DND-41 (cell line): ENCODE measurements around the gene SCLT1.
A peak's percentile ranks its signal among the peaks of the same experiment; 100 is the strongest.

Source experiments
- ATAC-seq: fragments of 200-7000 bp; cut with Tn5 transposase; 3 replicates; pipeline ENCODE4 v1.9.1; 2021; ENCODE audit warnings: low read depth; ENCODE audit not compliant: insufficient read depth
- DNase-seq: peaks from one replicate; pipeline ENCODE4 v3.0.0-alpha.2; 2020
- H2AFZ ChIP-seq: 2 replicates; pipeline ENCODE4 v1.6.0; 2012; ENCODE audit warnings: low read depth, low read length
- H3K27ac ChIP-seq: 2 replicates; pipeline ENCODE4 v1.5.1; 2012; ENCODE audit warnings: low read length, inconsistent platforms
- H3K27me3 ChIP-seq: fragments of 200-600 bp; sonication (generic); 2 replicates; pipeline ENCODE4 v1.6.0; 2012; ENCODE audit warnings: low read length, mild to moderate bottlenecking, inconsistent platforms; ENCODE audit not compliant: insufficient read depth, poor library complexity
- H3K36me3 ChIP-seq: 2 replicates; pipeline ENCODE4 v1.5.1; 2012; ENCODE audit warnings: low read length, inconsistent platforms; ENCODE audit not compliant: insufficient read depth
- H3K4me1 ChIP-seq: 2 replicates; pipeline ENCODE4 v1.5.1; 2012; ENCODE audit warnings: mild to moderate bottlenecking, low read length; ENCODE audit not compliant: insufficient read depth
- H3K4me2 ChIP-seq: 2 replicates; pipeline ENCODE4 v1.6.0; 2012; ENCODE audit warnings: mild to moderate bottlenecking, moderate library complexity, low read length, inconsistent platforms; ENCODE audit not compliant: insufficient read depth
- H3K4me3 ChIP-seq, 2 experiments: fragments of 200-600 bp in 1 of 2; shearing (Covaris generic) in 1 of 2; 2 replicates each; pipeline ENCODE4 v1.5.1; 2012 to 2016; ENCODE audit warnings: inconsistent platforms in 2 of 2, low read length in 2 of 2, mild to moderate bottlenecking in 2 of 2, low read depth in 1 of 2, moderate library complexity in 1 of 2
- H3K79me2 ChIP-seq: 2 replicates; pipeline ENCODE4 v1.6.0; 2012; ENCODE audit warnings: low read length, inconsistent platforms; ENCODE audit not compliant: insufficient read depth
- H3K9ac ChIP-seq: 2 replicates; pipeline ENCODE4 v1.6.0; 2012; ENCODE audit warnings: low read depth, mild to moderate bottlenecking, inconsistent platforms, low read length, moderate library complexity
- H3K9me3 ChIP-seq: 2 replicates; pipeline ENCODE4 v1.5.1; 2012; ENCODE audit warnings: low read length, moderate library complexity, mild to moderate bottlenecking, inconsistent platforms; ENCODE audit not compliant: insufficient read depth, severe bottlenecking
- H4K20me1 ChIP-seq: 2 replicates; pipeline ENCODE4 v1.6.0; 2012; ENCODE audit warnings: low read length; ENCODE audit not compliant: insufficient read depth
- CTCF ChIP-seq: IDR thresholded peaks from 2 replicates; pipeline ENCODE4 v1.5.1; 2012; ENCODE audit warnings: borderline replicate concordance, low read length, moderate library complexity, mild to moderate bottlenecking; ENCODE audit not compliant: poor library complexity, severe bottlenecking; ENCODE audit errors: extremely low read depth
- EZH2 ChIP-seq: IDR thresholded peaks from 3 replicates; pipeline ENCODE4 v1.6.1; 2012; ENCODE audit warnings: borderline replicate concordance, low read depth, mild to moderate bottlenecking, moderate library complexity, low read length, inconsistent platforms; ENCODE audit not compliant: severe bottlenecking

Gene SCLT1

GRCh38 chr4:128974136-128974581 lies 119.2 kb downstream of the SCLT1 start:
- no peak overlapping the region for H3K27ac ChIP-seq
- no peak overlapping the region for H3K4me3 ChIP-seq
- no peaks in the 10 kb centered on the region for H3K9me3 ChIP-seq
- ATAC-seq (no peak), DNase-seq (no peak)
- no peak overlapping the region for H2AFZ ChIP-seq
- H3K9ac ChIP-seq: no peak overlapping the region
- no peaks in the 10 kb centered on the region for H3K4me1 ChIP-seq
- no peak for TF ChIP-seq EZH2
- no peak for TF ChIP-seq CTCF
- H3K36me3 ChIP-seq: peaks cover 2% of the 10 kb centered on the region; the same call in 1 of the 2 replicates
- no peaks in the 10 kb centered on the region for H3K27me3 ChIP-seq
- no peaks in the 10 kb centered on the region for H4K20me1 ChIP-seq
- no peaks in the 10 kb centered on the region for H3K79me2 ChIP-seq
- H3K4me2 ChIP-seq: no peak overlapping the region

GRCh38 chr4:128973384-128973783 lies 120.0 kb downstream of the SCLT1 start:
- H3K79me2 ChIP-seq: no peaks in the 10 kb centered on the region
- no peaks in the 10 kb centered on the region for H3K4me1 ChIP-seq
- peaks cover 2% of the 10 kb centered on the region; the same call in 1 of the 2 replicates for H3K36me3 ChIP-seq
- H3K27me3 ChIP-seq: no peaks in the 10 kb centered on the region
- no peaks in the 10 kb centered on the region for H3K9me3 ChIP-seq
- no peak overlapping the region for H2AFZ ChIP-seq
- ATAC-seq (no peak), DNase-seq (no peak)
- no peak overlapping the region for H3K27ac ChIP-seq
- no peaks in the 10 kb centered on the region for H4K20me1 ChIP-seq
- H3K9ac ChIP-seq: no peak overlapping the region
- TF ChIP-seq CTCF: no peak
- no peak for TF ChIP-seq EZH2
- H3K4me2 ChIP-seq: no peak overlapping the region
- H3K4me3 ChIP-seq: no peak overlapping the region

GRCh38 chr4:128961405-128961804 lies 131.9 kb downstream of the SCLT1 start:
- H3K9me3 ChIP-seq: no peaks in the 10 kb centered on the region
- H3K4me3 ChIP-seq: no peak overlapping the region
- no peak overlapping the region for H3K4me2 ChIP-seq
- H2AFZ ChIP-seq: no peak overlapping the region
- H3K27me3 ChIP-seq: no peaks in the 10 kb centered on the region
- H3K27ac ChIP-seq: no peak overlapping the region
- H4K20me1 ChIP-seq: no peaks in the 10 kb centered on the region
- DNase-seq: no peak
- H3K9ac ChIP-seq: no peak overlapping the region
- ATAC-seq: peak; percentile 53; the same call in 2 of the 3 replicates
- H3K36me3 ChIP-seq: 0 out of 2 replicates have a peak, but pooled peaks cover 7% of the 10 kb centered on the region
- H3K79me2 ChIP-seq: no peaks in the 10 kb centered on the region
- TF ChIP-seq CTCF: no peak
- no peak for TF ChIP-seq EZH2
- H3K4me1 ChIP-seq: 0 out of 2 replicates have a peak, but pooled peaks cover 5% of the 10 kb centered on the region

GRCh38 chr4:128958194-128958593 lies 135.1 kb downstream of the SCLT1 start:
- DNase-seq: peak; percentile 7
- Histone ChIP-seq H3K9ac (no peak overlapping the region), H3K4me1 (0 out of 2 replicates have a peak, but pooled peaks cover 5% of the 10 kb centered on the region), H3K4me3 (no peak overlapping the region), H2AFZ (no peak overlapping the region), H4K20me1 (no peaks in the 10 kb centered on the region), H3K27me3 (no peaks in the 10 kb centered on the region), H3K36me3 (0 out of 2 replicates have a peak, but pooled peaks cover 7% of the 10 kb centered on the region), H3K4me2 (no peak overlapping the region), H3K79me2 (no peaks in the 10 kb centered on the region), H3K9me3 (no peaks in the 10 kb centered on the region), H3K27ac (no peak overlapping the region)
- TF ChIP-seq CTCF: no peak
- no peak for TF ChIP-seq EZH2
- ATAC-seq: peak; percentile 42; the same call in 1 of the 3 replicates
